D721Med (cell line): ENCODE data around the gene AP5B1.
"Not testable (repeated sequence)": the region's sequence is repeated elsewhere in the genome, so short reads cannot be mapped to it uniquely, and the experiment has no call there.

Experiments used
- DNase-seq: peaks from one replicate; pipeline ENCODE4 v3.0.0; 2011; ENCODE audit warnings: low spot score; ENCODE audit not compliant: insufficient read length
- FAIRE-seq: peaks from 2 replicates; lab custom pipeline; 2011; peaks lifted over from hg19 to GRCh38; lab: Jason Lieb, UNC
- TF ChIP-seq, protein P1 (sequence below): IDR thresholded peaks from 2 replicates; pipeline ENCODE4 v1.5.1; 2012; ENCODE audit warnings: mild to moderate bottlenecking, control low read depth; ENCODE audit not compliant: insufficient read depth; ENCODE audit errors: missing control alignments

The AP5B1 gene

DNA sequence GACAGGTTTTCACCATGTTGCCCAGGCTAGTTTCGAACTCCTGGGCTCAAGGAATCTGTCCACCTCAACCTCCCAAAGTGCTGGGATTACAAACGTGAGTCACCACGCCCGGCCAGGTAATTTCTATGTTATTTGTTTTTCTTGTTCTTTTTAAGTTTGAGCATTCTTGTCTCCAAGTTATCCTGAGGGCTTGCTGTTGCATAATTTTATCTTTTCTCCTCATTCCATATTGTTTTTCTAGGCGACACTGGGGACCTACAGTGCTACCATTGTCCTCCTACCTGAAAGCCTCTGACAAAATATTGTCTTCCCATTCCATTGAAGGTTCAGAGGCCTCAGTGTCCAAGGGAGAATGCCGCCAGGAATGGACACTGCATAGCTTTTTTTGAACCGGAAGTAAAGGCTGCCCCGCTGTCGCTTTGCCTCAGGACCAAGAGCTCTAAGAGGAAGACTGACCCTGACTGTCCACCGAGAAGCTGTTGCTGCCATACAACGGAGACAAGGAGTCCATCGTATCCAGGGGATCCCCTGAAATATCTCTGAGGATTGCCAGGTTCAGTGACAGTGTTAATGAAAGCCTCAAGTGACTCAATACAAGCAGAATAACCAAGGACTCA is 9.7 kb downstream of the AP5B1 start:
- no peak for DNase-seq
- TF ChIP-seq, protein P1, sequence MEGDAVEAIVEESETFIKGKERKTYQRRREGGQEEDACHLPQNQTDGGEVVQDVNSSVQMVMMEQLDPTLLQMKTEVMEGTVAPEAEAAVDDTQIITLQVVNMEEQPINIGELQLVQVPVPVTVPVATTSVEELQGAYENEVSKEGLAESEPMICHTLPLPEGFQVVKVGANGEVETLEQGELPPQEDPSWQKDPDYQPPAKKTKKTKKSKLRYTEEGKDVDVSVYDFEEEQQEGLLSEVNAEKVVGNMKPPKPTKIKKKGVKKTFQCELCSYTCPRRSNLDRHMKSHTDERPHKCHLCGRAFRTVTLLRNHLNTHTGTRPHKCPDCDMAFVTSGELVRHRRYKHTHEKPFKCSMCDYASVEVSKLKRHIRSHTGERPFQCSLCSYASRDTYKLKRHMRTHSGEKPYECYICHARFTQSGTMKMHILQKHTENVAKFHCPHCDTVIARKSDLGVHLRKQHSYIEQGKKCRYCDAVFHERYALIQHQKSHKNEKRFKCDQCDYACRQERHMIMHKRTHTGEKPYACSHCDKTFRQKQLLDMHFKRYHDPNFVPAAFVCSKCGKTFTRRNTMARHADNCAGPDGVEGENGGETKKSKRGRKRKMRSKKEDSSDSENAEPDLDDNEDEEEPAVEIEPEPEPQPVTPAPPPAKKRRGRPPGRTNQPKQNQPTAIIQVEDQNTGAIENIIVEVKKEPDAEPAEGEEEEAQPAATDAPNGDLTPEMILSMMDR: no peak
- FAIRE-seq: no peak

DNA sequence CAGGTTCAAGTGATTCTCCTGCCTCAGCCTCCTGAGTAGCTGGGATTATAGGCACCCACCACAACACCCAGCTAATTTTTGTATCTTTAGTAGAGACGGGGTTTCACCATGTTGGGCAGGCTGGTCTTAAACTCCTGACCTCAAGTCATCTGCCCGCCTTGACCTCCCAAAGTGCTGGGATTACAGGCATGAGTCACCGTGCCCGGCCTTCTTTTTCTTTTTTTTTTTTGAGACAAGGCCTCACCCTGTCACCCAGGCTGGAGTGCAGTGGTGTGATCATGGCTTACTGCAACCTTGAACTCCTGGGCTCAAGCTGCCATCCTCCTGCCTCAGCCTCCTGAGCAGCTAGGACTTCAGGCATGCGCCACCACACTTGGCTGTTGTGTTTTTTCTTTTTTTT is 13.0 kb downstream of the AP5B1 start:
- not testable (repeated sequence) for DNase-seq, FAIRE-seq

DNA sequence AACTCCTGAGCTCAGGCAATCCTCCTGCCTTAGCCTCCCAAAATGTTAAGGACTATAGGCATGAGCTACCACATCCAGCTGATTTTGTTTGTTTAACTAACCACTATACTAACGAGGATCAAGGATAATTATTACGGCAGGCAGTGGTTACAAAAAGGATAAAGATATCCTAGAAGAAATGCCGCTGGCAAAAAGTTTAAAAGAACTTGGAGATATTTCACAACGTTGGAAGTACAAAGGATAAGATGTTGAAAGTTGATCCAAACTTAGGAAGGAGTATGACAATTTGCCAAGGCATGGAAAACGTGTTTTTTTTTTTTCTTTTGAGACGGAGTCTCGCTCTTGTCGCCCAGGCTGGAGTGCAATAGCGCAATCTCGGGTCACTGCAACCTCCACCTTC is 13.4 kb downstream of the AP5B1 start:
- DNase-seq (no peak), FAIRE-seq (no peak)
- TF ChIP-seq, protein P1: no peak

DNA sequence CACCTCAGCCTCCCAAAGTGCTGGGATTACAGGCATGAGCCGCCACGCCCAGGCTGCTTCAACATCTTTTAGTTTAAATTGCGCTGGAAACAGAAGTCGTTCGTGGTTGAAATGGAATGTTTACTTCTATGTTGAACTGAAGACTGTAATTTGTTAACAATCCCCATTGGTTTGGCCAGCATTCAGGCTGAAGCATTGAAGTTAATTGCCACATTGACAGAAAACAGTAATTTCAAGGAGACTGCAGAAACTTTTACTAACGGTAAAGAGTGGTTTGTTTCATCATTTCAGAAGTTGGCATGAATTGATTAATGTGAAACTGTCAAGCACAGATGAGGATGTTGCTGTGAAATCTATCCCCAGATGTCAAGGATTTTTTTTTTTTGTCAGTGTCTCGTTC is 14.2 kb downstream of the AP5B1 start:
- no peak for FAIRE-seq
- no peak for DNase-seq

DNA sequence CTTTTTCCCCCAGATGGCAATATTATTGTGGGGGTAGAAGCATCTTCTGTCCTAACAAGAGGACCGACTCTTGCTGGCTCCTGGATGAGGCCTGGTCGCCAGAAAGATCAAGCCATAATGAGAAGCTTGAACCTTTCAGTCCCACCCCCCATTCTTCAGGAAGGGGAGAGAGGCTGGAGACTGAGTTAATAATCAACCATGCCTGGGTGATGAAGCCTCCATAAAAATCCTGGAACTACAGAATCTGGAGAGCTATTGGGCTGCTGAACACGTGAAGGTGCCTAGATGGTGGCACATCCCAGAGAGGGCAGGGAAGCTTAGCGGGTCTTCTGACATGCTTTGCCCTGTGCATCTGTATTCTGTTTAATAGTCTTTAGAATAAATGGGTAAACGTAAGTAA is 16.3 kb downstream of the AP5B1 start:
- DNase-seq: no peak
- TF ChIP-seq, protein P1: no peak
- FAIRE-seq: no peak

More for the DNA sequence above, 14.2 kb downstream of the AP5B1 start:
- TF ChIP-seq, protein P1: no peak

DNA sequence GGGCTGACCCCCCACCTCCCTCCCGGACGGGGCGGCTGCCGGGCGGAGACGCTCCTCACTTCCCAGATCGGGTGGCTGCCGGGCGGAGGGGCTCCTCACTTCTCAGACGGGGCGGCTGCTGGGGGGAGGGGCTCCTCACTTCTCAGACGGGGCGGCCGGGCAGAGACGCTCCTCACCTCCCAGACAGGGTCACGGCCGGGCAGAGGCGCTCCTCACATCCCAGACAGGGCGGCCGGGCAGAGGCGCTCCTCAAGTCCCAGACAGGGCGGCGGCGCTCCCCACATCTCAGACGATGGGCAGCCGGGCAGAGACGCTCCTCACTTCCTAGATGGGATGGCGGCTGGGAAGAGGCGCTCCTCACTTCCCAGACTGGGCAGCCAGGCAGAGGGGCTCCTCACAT is 18.0 kb downstream of the AP5B1 start:
- not testable (repeated sequence) for DNase-seq, FAIRE-seq

DNA sequence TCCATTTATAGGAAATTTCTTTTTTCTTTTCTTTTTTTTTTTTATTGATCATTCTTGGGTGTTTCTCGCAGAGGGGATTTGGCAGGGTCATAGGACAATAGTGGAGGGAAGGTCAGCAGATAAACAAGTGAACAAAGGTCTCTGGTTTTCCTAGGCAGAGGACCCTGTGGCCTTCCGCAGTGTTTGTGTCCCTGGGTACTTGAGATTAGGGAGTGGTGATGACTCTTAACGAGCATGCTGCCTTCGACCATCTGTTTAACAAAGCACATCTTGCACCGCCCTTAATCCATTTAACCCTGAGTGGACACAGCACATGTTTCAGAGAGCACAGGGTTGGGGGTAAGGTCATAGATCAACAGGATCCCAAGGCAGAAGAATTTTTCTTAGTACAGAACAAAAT is 18.6 kb downstream of the AP5B1 start:
- FAIRE-seq, DNase-seq: not testable (repeated sequence)

DNA sequence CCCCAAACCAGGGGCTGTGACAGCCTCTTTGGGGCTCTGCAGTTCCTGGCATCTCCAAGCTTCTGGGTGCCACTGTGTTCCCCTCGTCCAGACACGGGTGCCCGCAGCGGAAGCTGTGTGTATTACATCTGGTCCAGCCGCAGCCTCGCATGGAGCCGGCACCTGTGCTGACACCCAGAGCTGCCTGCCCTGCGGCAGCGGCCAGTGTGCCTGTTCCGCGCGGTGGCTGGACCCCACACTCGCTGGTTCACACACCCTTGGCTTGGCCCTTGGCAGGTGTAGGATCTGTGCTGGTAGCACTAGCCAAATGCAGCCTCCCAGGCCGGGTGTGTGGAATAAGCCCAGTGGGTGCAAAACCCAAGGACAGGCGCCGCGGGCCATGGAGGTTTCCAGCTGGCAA is 35.7 kb downstream of the AP5B1 start:
- DNase-seq: no peak
- no peak for FAIRE-seq
- TF ChIP-seq, protein P1: no peak

DNA sequence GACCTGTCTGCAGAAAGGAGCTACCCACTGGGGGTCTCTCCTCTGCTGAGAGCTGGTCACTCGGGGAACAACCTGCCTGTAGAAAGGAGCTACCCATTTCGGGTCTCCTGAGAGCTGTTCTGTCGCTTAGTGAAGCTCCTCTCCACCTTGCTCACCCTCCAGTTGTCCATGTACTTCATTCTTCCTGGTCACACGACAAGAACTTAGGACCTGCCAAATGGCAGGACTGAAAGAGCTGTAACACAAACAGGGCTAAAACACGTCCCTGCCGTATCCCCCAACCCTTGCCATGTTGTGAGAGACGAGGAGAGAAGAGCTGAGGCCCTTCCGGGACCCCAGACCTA is 36.1 kb downstream of the AP5B1 start:
- TF ChIP-seq, protein P1: no peak
- FAIRE-seq (no peak), DNase-seq (no peak)
